GM12801 (cell line): Measurements from ENCODE around the gene SPTLC2.

Experiments used
- CTCF ChIP-seq: IDR thresholded peaks from one replicate; pipeline ENCODE4 v1.5.1; 2011; ENCODE audit warnings: control low read depth; ENCODE audit not compliant: insufficient read length; ENCODE audit errors: extremely low read depth

The SPTLC2 gene

GRCh38 chr14:77469067-77469505, 147.4 kb downstream of the SPTLC2 start:
- no peak for TF ChIP-seq CTCF

GRCh38 chr14:77467801-77468200, 148.6 kb downstream of the SPTLC2 start:
- no peak for TF ChIP-seq CTCF

- no peak for TF ChIP-seq CTCF
Measured at GRCh38 chr14:77459072-77459723, 157.2 kb downstream of the SPTLC2 start.

GRCh38 chr14:77458249-77458950, 158.0 kb downstream of the SPTLC2 start:
- TF ChIP-seq CTCF, result no peak

DNA sequence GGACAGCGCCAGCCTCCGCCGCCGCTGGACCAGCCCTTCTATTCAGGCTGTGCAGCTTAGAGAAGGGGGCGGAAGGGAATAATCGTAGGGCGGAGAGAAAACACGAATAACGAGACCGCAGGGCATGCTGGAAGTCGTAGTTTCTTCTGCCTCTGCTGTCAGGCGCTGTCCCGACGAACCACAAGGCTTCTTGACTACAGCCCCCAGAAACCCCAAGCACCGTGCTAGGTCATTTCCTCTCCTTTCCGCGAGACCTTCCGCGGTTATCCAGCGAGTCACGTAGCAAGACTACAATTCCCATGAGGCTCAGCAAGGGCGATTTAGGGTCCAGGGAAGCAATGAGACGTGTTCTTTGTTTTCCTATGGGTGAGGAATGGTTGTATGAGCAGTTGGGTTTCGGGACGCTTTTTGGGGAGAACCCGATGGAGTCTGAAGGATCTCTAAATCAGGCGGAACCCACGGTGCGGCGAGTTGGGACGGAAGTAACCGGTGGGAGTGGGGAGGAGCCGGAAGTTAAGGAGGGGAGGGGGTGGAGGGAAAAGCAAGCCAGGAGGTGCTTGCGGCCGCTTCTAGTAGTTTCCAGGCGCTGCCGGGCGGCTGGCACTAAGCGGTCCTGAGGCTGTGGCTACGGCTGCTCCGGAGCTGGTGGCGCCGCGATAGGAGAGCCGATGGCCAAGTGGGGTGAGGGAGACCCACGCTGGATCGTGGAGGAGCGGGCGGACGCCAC, 158.8 kb downstream of the SPTLC2 start, which contains the start of the genes AHSA1 and VIPAS39:
TSS of gene AHSA1 (plus strand) at position 572 of the 727 bp plus-strand sequence. CDS start at position 669, 97 bp downstream.
TSS of gene VIPAS39 (minus strand) at position 80 of the 727 bp plus-strand sequence. CDS start 3,499 bp downstream, outside the sequence.
- TF ChIP-seq CTCF, result no peak

DNA sequence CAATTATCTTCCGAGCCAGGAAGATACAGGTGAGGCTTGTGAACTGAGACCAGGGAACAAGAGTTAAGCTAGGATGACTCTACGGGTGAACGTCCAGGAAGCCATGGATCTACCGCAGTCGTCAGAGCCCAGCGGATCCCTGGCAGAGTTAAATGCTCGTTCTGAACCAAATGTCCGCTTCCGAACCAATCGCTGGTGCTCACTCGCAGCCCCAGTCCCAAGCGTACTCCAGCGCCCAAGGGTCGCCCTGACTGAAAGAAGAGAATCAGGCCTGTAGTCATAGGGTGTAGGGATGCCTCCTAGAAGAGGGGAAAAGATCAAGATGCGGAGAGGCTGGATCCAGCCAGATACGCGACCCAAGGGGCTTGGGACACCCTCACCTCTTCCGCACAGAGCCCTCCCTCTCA, 159.3 kb downstream of the SPTLC2 start:
- TF ChIP-seq CTCF, result no peak
